H1 (cell line): ENCODE data around the gene THUMPD3. TPM values are rescaled to one million over a fixed set of nuclear protein-coding genes. Genes with fewer than 3 reads are reported as not detected.

ENCODE experiments used
- CTCF ChIA-PET: fragments of 300-600 bp; sonication (Branson Sonifier 250); formaldehyde crosslinking; loops from one replicate; lab custom pipeline; 2021; ENCODE audit not compliant: partially characterized antibody; lab: Charles Lee
- POLR2A ChIA-PET: fragments of 300-600 bp; sonication (Branson Sonifier 250); formaldehyde crosslinking; loops from one replicate; lab custom pipeline; 2021; ENCODE audit warnings: inconsistent platforms; ENCODE audit not compliant: partially characterized antibody; lab: Charles Lee
- DNase-seq, 2 experiments: peaks; one replicate each; pipeline versions ENCODE4 v3.0.0 to v3.0.0-alpha.2; 2010 to 2022; ENCODE audit warnings: low spot score in 2 of 2, low read depth in 1 of 2, mixed read lengths in 1 of 2
- FAIRE-seq: peaks from 2 replicates; lab custom pipeline; 2011; peaks lifted over from hg19 to GRCh38; lab: Jason Lieb, UNC
- H2AFZ ChIP-seq: 2 replicates; pipeline ENCODE4 v1.8.1; 2012; ENCODE audit warnings: low read length, inconsistent platforms
- H2AK5ac ChIP-seq: 2 replicates; pipeline ENCODE4 v1.6.1; 2013; ENCODE audit warnings: low read depth, low read length
- H2BK120ac ChIP-seq: replicated peaks from 2 replicates; pipeline ENCODE3; 2013; ENCODE audit warnings: low read depth, low read length, inconsistent platforms
- H2BK12ac ChIP-seq: 2 replicates; pipeline ENCODE4 v1.6.1; 2013; ENCODE audit warnings: low read depth, low read length
- H2BK15ac ChIP-seq: 2 replicates; pipeline ENCODE4 v1.6.1; 2013; ENCODE audit warnings: low read length
- H2BK20ac ChIP-seq: 2 replicates; pipeline ENCODE4 v1.6.1; 2013; ENCODE audit warnings: low read length
- H2BK5ac ChIP-seq: 2 replicates; pipeline ENCODE4 v1.6.1; 2013; ENCODE audit warnings: low read depth, low read length
- H3K14ac ChIP-seq: 2 replicates; pipeline ENCODE4 v1.6.1; 2013; ENCODE audit warnings: inconsistent platforms; ENCODE audit not compliant: insufficient read length
- H3K18ac ChIP-seq: 2 replicates; pipeline ENCODE4 v1.6.1; 2013; ENCODE audit warnings: low read length; ENCODE audit errors: extremely low read depth
- H3K23ac ChIP-seq: 2 replicates; pipeline ENCODE4 v1.6.1; 2013; ENCODE audit warnings: inconsistent platforms; ENCODE audit not compliant: insufficient read length
- H3K23me2 ChIP-seq: 2 replicates; pipeline ENCODE4 v1.6.1; 2013; ENCODE audit warnings: low read depth, low read length
- H3K27ac ChIP-seq: 2 replicates; pipeline ENCODE4 v1.6.1; 2011; ENCODE audit warnings: low read depth, low read length, inconsistent platforms
- H3K27me3 ChIP-seq, 4 experiments: replicated peaks in 1 of 4; 1 replicate in 1 of 4; 2 replicates in 3 of 4; pipeline versions ENCODE4 v1.6.1 to v1.8.1; 2011 to 2013; ENCODE audit warnings: low read length in 3 of 4, mild to moderate bottlenecking in 3 of 4, inconsistent platforms in 2 of 4, mixed read lengths in 2 of 4, moderate library complexity in 1 of 4; ENCODE audit not compliant: control insufficient read depth in 3 of 4, insufficient read depth in 3 of 4; ENCODE audit errors: extremely low read depth in 1 of 4
- H3K36me3 ChIP-seq, 4 experiments: 2 replicates each; pipeline versions ENCODE4 v1.6.1 to v1.8.1; 2011 to 2013; ENCODE audit warnings: mild to moderate bottlenecking in 4 of 4, low read length in 3 of 4, moderate library complexity in 2 of 4, control low read depth in 1 of 4, inconsistent platforms in 1 of 4; ENCODE audit not compliant: insufficient read depth in 4 of 4, control insufficient read depth in 2 of 4
- H3K4ac ChIP-seq: replicated peaks from 2 replicates; pipeline ENCODE3; 2013; ENCODE audit warnings: low read length, low read depth, mixed read lengths, inconsistent platforms; ENCODE audit not compliant: insufficient read length
- H3K4me1 ChIP-seq, 4 experiments: replicated peaks in 1 of 4; 1 replicate in 1 of 4; 2 replicates in 3 of 4; pipeline versions ENCODE4 v1.6.1 to v1.8.1; 2011 to 2013; ENCODE audit warnings: low read length in 3 of 4, inconsistent platforms in 2 of 4, mixed read lengths in 1 of 4; ENCODE audit not compliant: insufficient read depth in 4 of 4, control insufficient read depth in 3 of 4
- H3K4me2 ChIP-seq, 2 experiments: 2 replicates each; pipeline versions ENCODE4 v1.6.1 to v1.8.1; 2011 to 2013; ENCODE audit warnings: low read depth in 2 of 2, low read length in 2 of 2, control low read depth in 1 of 2, inconsistent platforms in 1 of 2, mild to moderate bottlenecking in 1 of 2; ENCODE audit not compliant: insufficient read depth in 1 of 2
- H3K4me3 ChIP-seq, 4 experiments: fragments of 200-600, 300-600 bp in 1 of 4; sonication (generic), shearing (Covaris generic), sonication (Bioruptor Twin) in 1 of 4; 2 replicates each; pipeline versions ENCODE4 v1.5.1 to v1.8.1; 2011 to 2016; ENCODE audit warnings: low read length in 4 of 4, low read depth in 3 of 4, control low read depth in 2 of 4, inconsistent platforms in 2 of 4, mild to moderate bottlenecking in 2 of 4, mixed read lengths in 1 of 4, moderate library complexity in 1 of 4; ENCODE audit not compliant: insufficient read depth in 2 of 4; ENCODE audit errors: extremely low read depth in 1 of 4
- H3K56ac ChIP-seq: replicated peaks from 2 replicates; pipeline ENCODE3; 2013; ENCODE audit warnings: low read depth, mild to moderate bottlenecking, mixed read lengths, low read length, inconsistent platforms; ENCODE audit not compliant: insufficient read length
- H3K79me1 ChIP-seq: 2 replicates; pipeline ENCODE4 v1.6.1; 2013; ENCODE audit warnings: low read depth, low read length, control low read depth
- H3K79me2 ChIP-seq, 2 experiments: 2 replicates each; pipeline versions ENCODE4 v1.6.1 to v1.8.1; 2012 to 2013; ENCODE audit warnings: low read length in 2 of 2, mild to moderate bottlenecking in 2 of 2, inconsistent platforms in 1 of 2; ENCODE audit not compliant: insufficient read depth in 2 of 2, control insufficient read depth in 1 of 2
- H3K9ac ChIP-seq, 4 experiments: replicated peaks in 1 of 4; 1 replicate in 1 of 4; 2 replicates in 3 of 4; pipeline versions ENCODE4 v1.6.1 to v1.8.1; 2011 to 2013; ENCODE audit warnings: low read depth in 3 of 4, low read length in 3 of 4, control low read depth in 2 of 4, mild to moderate bottlenecking in 2 of 4, moderate library complexity in 2 of 4, inconsistent platforms in 1 of 4; ENCODE audit errors: extremely low read depth in 1 of 4
- H3K9me3 ChIP-seq, 2 experiments: 2 replicates each; pipeline versions ENCODE4 v1.6.1 to v1.8.1; 2012 to 2013; ENCODE audit warnings: mild to moderate bottlenecking in 2 of 2, moderate library complexity in 2 of 2, control low read depth in 1 of 2, inconsistent platforms in 1 of 2, low read depth in 1 of 2, low read length in 1 of 2, mixed read lengths in 1 of 2; ENCODE audit not compliant: insufficient read depth in 2 of 2
- H4K20me1 ChIP-seq, 2 experiments: replicated peaks in 1 of 2; 2 replicates each; pipeline versions ENCODE3 to v1.8.1; 2011 to 2013; ENCODE audit warnings: inconsistent platforms in 2 of 2, low read length in 2 of 2, mild to moderate bottlenecking in 1 of 2; ENCODE audit not compliant: insufficient read depth in 2 of 2, control insufficient read depth in 1 of 2
- H4K5ac ChIP-seq: 2 replicates; pipeline ENCODE4 v1.6.1; 2013; ENCODE audit warnings: low read length, low read depth, mixed read lengths, inconsistent platforms; ENCODE audit not compliant: insufficient read length
- H4K8ac ChIP-seq: 2 replicates; pipeline ENCODE4 v1.8.0; 2013; ENCODE audit warnings: mild to moderate bottlenecking, moderate library complexity, low read length, inconsistent platforms; ENCODE audit not compliant: insufficient read depth; ENCODE audit errors: extremely low read depth
- H4K91ac ChIP-seq: replicated peaks from 2 replicates; pipeline ENCODE3; 2013; ENCODE audit warnings: low read length, mixed read lengths, inconsistent platforms; ENCODE audit not compliant: insufficient read length
- PHF8 ChIP-seq: fragments of 200-600 bp; sonication (generic); conservative IDR thresholded peaks from 2 replicates; pipeline ENCODE4 v1.7.1; 2012; ENCODE audit warnings: low read depth, mild to moderate bottlenecking, inconsistent platforms, low read length, moderate library complexity
- POLR2A ChIP-seq, 2 experiments: IDR thresholded peaks; 1 replicate in 1 of 2; 2 replicates in 1 of 2; pipeline ENCODE4 v1.6.1; 2011; ENCODE audit warnings: low read depth in 2 of 2, low read length in 2 of 2, mild to moderate bottlenecking in 2 of 2; ENCODE audit errors: control extremely low read depth in 1 of 2
- POLR2AphosphoS5 ChIP-seq: IDR thresholded peaks from 2 replicates; pipeline ENCODE4 v1.6.1; 2011; ENCODE audit warnings: low read depth, low read length
- POU5F1 ChIP-seq: IDR thresholded peaks from 2 replicates; pipeline ENCODE4 v1.6.1; 2011; ENCODE audit warnings: low read depth, mild to moderate bottlenecking, low read length, moderate library complexity
- TCF12 ChIP-seq: IDR thresholded peaks from 2 replicates; pipeline ENCODE4 v1.6.1; 2011; ENCODE audit warnings: low read depth, mild to moderate bottlenecking, low read length
- WGBS, 2 experiments: shearing (Covaris generic) in 1 of 2; methylation state at CpG; one replicate each; pipeline versions ENCODE4 v1.1.6 to v1.1.7; 2013 to 2015; ENCODE audit warnings: low lambda C conversion rate in 2 of 2, mixed read lengths in 2 of 2, inconsistent platforms in 1 of 2, low coverage in 1 of 2, missing lambda C conversion rate in 1 of 2; ENCODE audit not compliant: insufficient replicate concordance in 2 of 2, insufficient coverage in 1 of 2, insufficient read length in 1 of 2; ENCODE audit errors: extremely low coverage in 1 of 2, missing lambda C conversion rate in 1 of 2; 5-methylcytosine and 5-hydroxymethylcytosine counted together
- polyA plus RNA-seq, 7 experiments: library from polyadenylated mRNA; depleted of rRNA in 3 of 7; stranded (reverse) in 5 of 7; unstranded in 2 of 7; fragments of >200 nt in 5 of 7; fragments of 200-250 nt in 2 of 7; gene quantifications; 1 replicate in 5 of 7; 2 replicates in 1 of 7; 4 replicates in 1 of 7; pipeline versions ENCODE4 v1.2.1 to v1.2.3, GENCODE V29; 2011 to 2013; ENCODE audit warnings: missing spikeins in 2 of 7, mixed read lengths in 2 of 7
- total RNA-seq: library from RNA; stranded (reverse); fragmentation: NEBNext Ultra II Directional; extraction: Animal tissue kit (Norgen Biotek cat#: 25700); gene quantifications from 2 replicates; pipeline ENCODE4 v1.2.1, GENCODE V29; 2021

Gene THUMPD3
- total and polyA plus RNA-seq, 2 of the 8 experiments (the other 6 are each of a cell fraction or from before 2014, with no cell fraction given) = 26.7 to 68.9 TPM

DNA sequence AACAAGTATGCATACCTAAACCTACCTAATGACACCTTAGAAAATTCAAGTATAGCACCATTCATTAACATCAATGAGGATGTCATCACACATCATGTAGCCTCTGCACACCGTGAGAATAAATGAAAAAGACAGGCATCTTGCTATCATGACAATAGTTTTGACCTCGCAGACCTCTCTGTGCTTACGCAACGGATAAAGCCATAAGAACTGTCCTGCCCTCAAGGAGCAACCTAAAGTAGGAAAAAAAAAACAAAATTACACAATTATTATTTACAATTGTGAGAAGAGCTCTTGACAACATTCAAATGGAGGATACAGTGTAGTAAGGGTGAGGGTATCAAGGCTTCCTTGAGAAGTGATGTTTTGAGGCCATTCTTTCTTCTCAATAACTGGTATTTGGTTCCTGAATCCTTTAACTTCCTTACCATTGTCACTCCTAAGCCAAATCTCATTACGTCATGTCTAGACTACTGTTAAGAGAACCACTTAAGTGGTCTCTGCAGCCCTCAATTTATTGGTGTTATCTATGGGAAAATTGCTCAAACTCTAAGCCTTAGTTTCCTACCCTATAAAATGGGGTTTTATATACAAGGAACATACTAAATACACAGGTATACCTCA, 27.5 kb downstream of the THUMPD3 start:
- H3K23ac ChIP-seq = no peak overlapping the region
- no peak overlapping the region for H3K14ac ChIP-seq
- FAIRE-seq (no peak), DNase-seq (no peak)
- ChIA-PET POLR2A (interaction anchor here (1.0 to 6.4 kb wide), 2 partner anchors 12 to 28 kb away, joined by 3 to 35 read pairs; partner anchors contain the start of gene THUMPD3), CTCF (interaction anchor here (0.5 kb wide), 1 partner anchor 27 kb away, joined by 3 read pairs; no protein-coding TSS in a partner anchor)
- WGBS, 2 experiments = 97% methylated on average over 5 of the region's 5 CpGs; no CpG with 5 or more reads in 1 of the 2 experiments
- H2BK20ac ChIP-seq = no peak overlapping the region
- H3K36me3 ChIP-seq = peaks cover 19 to 96% (median 77%) of the 10 kb centered on the region in 4 experiments; a peak in 7 of 8 replicates
- no peak overlapping the region for H3K27ac ChIP-seq
- H4K91ac ChIP-seq = no peak overlapping the region
- H2BK12ac ChIP-seq = no peak overlapping the region
- H2BK120ac ChIP-seq = no peak overlapping the region
- H3K18ac ChIP-seq = no peak overlapping the region
- no peak overlapping the region for H3K9ac ChIP-seq
- no peak overlapping the region for H4K8ac ChIP-seq
- H3K4ac ChIP-seq = no peak overlapping the region
- no peak overlapping the region for H3K4me3 ChIP-seq
- no peaks in the 10 kb centered on the region for H3K79me1 ChIP-seq
- H3K56ac ChIP-seq = no peak overlapping the region
- H2AFZ ChIP-seq = no peak overlapping the region
- no peak overlapping the region for H2BK15ac ChIP-seq
- no peaks in the 10 kb centered on the region for H3K9me3 ChIP-seq
- H3K23me2 ChIP-seq = no peaks in the 10 kb centered on the region; the same call in 1 of the 2 replicates
- no peaks in the 10 kb centered on the region for H3K27me3 ChIP-seq
- H3K79me2 ChIP-seq = peaks cover 35 to 70% of the 10 kb centered on the region in 2 experiments
- no peak for TF ChIP-seq PHF8
- no peak for TF ChIP-seq TCF12
- peak in 1 of 2 experiments; percentile 46; a peak in 2 of 3 replicates for TF ChIP-seq POLR2A (IDR thresholded peaks at IDR 0.05; ENCODE audit: control extremely low read depth in 1 of 2, low read depth in 2 of 2, low read length in 2 of 2)
- TF ChIP-seq POLR2AphosphoS5 = 0 out of 2 replicates have a peak, but pooled peaks have one; percentile 44
- no peak for TF ChIP-seq POU5F1
- H4K5ac ChIP-seq = no peak overlapping the region
- H3K4me1 ChIP-seq = peaks cover 3 to 8% (median 5%) of the 10 kb centered on the region in 4 experiments; a peak in 6 of 7 replicates
- no peak overlapping the region for H3K4me2 ChIP-seq
- H2AK5ac ChIP-seq = no peak overlapping the region
- no peak overlapping the region for H2BK5ac ChIP-seq
- H4K20me1 ChIP-seq = peaks cover 9 to 28% of the 10 kb centered on the region in 2 experiments
